CD4-positive, alpha-beta T cell treated with Interferon gamma for 1 hour (primary cell): ENCODE data around the gene RAD1.

ENCODE experiments used
- DNase-seq: peaks from one replicate; pipeline ENCODE4 v3.0.0-alpha.2; 2020

Gene RAD1

DNA sequence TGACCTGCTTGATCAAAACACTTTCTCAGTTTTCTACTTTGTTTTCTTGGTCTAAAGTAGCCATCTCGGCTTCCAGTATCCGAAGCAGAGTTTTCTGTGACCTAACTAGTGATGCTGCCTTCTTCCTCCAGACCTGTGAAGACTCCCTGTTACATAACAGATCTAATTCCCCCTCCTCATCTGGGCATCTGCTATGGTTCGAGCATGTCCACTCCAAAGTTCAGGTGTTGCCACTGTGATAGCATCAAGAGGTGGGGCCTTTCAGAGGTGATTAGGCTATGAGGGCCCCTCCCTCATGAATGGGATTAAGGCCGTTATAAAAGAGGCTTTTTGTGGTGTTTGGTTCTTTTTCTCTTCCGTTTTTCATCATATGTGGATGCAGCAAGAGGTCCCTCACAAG is 56.1 kb downstream of the RAD1 start:
- no peak for DNase-seq

DNA sequence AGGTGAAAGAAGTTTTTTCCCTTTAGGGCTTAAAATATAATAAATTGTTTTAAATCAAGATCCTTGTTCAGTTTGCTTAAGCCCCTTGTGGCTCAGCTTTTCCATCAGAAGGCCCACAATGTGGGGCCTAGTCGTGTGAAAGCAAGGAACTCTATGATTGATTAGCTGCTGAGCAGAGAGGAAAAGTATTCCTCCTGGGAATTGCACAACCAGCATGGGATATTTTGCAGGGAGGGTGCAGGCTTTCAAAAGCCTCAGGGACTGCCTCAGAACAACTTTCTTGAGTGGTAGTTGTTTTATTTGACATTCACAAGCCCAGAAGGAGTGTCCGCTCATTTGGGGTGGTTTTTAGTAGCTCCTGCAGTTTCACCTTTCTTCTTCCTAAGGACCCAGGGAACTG is 56.5 kb downstream of the RAD1 start:
- no peak for DNase-seq

DNA sequence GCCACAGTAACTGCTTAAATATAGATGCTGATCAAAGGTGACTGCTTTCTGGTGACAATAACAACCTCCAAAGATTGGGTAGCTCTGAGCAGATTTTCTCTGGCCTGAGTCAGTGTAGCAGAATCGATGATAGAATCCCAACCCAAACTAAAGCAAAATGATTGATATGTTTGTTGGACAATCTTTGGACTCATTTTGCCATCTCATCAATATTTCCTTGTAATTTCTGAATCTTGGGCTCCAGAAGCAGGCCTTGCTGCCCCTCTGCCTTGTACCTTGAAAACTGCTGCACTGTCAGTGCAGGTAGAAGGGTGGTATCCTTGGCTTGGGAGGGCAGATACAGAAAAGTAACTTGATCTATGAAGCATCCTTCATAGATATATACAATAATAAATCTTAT is 57.4 kb downstream of the RAD1 start:
- DNase-seq = no peak

DNA sequence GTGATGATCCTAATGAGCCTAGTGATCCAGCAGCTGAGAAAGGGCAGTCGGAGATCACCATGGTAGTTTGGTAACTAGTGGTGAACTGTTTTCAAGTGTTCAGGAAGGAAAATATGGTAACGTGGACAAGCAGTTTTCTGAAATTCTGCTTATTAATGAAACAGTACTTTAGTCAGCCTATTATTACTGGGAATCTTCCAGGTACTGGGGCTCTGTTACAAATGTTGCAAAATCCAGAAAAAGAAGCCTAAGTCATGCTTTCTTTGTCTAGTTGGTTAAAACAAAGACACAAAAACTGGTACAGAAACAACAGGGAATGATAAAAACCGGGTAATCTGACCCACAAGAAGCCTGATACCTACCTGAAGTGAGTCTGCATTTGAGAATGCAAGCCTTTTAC is 58.1 kb downstream of the RAD1 start:
- no peak for DNase-seq
